GM18951 (cell line): ENCODE data around the gene PDZD2.

Experiments used
- POLR2A ChIP-seq: IDR thresholded peaks from 4 replicates; pipeline ENCODE4 v1.6.1; 2011; ENCODE audit warnings: mild to moderate bottlenecking; ENCODE audit not compliant: insufficient read length, insufficient read depth; ENCODE audit errors: extremely low read depth
- in situ Hi-C: fragments of 300-500 bp; cut with MboI; formaldehyde crosslinking; loops from one replicate; pipeline ENCODE4 v1.12.0; 2022; ENCODE audit warnings: low sequenced_read_pairs, mixed read lengths, inconsistent platforms; ENCODE audit not compliant: unreplicated experiment

PDZD2 gene

DNA sequence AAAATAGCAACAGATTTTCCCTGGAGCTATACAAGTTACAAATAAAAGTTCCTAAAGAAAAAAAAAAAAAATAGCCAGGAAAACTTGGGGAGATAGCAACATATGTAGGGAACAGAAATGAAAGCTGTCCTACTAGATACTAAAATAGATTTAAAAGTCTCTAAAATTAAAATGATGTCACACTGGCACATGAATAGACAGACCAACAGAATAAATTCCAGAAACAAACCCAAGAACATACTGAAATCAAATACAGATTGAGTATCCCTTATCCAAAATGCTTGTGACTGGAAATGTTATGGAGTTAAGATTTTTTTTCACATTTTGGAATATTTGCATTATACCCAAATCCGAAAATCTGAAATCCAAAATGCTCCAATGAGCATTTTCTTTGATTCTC lies 511.4 kb downstream of the PDZD2 start:
- in situ Hi-C loops, result no loop called here
- TF ChIP-seq POLR2A, result no peak

DNA sequence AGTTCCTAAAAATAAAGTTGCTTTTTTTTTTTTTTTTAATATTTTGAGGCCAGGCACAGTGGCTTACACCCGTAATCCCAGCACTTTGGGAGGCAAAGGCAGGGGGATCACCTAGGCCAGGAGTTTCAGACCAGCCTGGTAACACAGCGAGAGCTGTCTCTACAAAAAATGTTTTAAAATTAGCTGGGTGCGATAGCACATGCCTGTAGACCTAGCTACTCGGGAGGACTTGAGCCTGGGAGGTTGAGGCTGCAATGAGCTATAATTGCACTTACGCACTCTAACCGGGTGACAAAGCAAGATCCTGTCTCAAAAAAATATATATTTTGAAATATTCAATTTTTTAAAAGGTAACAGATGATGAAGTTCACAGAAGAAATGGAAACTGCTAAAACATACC lies 512.3 kb downstream of the PDZD2 start:
- in situ Hi-C loops, result no loop called here
- TF ChIP-seq POLR2A, result no peak

DNA sequence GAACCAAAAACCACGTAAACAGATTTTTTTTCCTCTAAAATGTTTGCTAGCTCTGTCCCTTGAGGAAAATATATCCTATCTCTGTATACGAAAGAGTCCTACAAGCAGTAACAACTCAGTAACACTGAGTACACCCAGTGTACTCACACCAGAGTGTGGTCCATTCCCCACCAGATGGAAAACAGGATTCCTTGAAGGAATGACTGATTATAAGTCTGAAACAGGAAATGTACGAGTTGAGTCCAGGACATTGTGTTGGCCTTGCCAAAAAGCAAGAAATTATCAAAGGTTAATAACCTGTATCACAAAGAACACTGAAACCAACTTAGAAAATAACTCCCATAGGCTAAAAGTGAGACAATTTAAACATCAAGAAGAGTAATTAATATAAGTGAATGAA lies 514.8 kb downstream of the PDZD2 start:
- no peak for TF ChIP-seq POLR2A
- in situ Hi-C loops, result no loop called here

DNA sequence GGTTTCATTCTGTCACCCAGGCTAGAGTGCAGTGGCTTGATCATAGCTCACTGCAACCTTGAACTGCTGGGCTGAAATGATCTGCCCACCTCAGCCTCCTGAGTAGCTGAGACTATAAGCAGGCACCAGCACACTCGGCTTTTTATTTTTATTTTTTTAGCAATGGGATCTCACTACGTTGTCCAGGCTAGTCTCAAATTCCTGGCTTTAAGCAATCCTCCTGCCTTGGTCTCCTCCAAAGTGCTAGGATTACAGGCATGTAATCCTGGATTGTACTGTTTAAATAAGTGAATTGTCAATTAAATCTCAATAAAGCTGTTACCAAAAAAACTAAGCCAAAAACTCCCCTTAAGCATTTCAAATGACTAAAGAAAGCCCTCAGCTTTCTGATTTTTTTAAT lies 516.3 kb downstream of the PDZD2 start:
- in situ Hi-C loops, result loop anchor here (5.0 kb wide), 1 partner anchor 43 kb away; no protein-coding TSS in a partner anchor
- TF ChIP-seq POLR2A, result no peak

DNA sequence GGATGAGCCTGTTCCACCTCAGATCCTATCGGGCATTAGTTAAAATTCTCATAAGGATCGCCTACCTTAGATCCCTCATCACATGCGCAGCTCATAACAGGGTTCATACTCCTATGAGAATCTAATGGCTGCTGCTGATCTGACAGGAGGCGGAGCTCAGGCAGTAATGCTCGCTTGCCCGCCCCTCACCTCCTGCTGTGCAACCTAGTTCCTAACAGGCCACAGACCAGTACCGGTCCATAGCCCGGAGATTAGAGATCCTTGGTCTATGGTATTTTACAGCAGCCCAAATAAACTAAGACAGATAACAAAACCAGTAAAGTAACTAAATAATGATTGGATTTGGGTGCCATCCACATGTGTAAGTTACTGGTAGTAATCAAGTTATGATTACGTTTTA lies 517.7 kb downstream of the PDZD2 start:
- TF ChIP-seq POLR2A, result no peak
- in situ Hi-C loops, result loop anchor here (5.0 kb wide), 1 partner anchor 44 kb away; no protein-coding TSS in a partner anchor

DNA sequence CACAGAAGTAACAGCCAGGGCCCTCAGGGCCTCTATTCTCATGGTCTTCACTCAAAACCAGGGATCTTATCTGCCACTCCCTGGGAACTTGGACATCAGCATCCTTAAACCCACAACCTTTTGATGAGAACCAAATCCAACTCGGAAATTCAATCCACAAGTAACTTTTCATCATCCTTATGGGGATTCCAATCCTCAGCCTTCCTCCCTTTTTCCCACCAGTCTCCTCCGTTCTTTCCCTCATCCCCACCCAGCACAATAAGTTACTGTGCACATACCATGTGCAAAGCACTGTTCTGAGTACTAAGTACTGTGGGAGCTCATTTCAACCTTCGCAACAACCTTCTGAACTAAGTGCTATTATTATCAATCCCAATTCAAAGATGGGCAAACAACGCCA lies 518.1 kb downstream of the PDZD2 start:
- TF ChIP-seq POLR2A, result no peak
- in situ Hi-C loops, result loop anchor here (5.0 kb wide), 1 partner anchor 45 kb away; no protein-coding TSS in a partner anchor

DNA sequence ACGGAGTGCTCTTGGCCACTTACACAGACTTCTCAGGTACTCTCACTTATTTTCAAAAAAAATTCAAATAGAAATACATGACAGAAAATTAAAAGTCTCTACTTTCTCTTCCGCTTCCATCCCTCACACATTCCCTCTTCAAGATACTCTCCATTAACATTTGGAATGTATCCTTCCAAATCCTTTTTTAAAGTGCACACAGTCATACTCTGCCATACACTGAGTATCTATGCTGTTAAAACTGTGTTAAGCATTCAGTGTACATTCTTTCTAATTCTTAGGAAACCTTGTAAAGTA lies 519.7 kb downstream of the PDZD2 start:
- in situ Hi-C loops, result loop anchor here (5.0 kb wide), 1 partner anchor 46 kb away; no protein-coding TSS in a partner anchor
- no peak for TF ChIP-seq POLR2A

DNA sequence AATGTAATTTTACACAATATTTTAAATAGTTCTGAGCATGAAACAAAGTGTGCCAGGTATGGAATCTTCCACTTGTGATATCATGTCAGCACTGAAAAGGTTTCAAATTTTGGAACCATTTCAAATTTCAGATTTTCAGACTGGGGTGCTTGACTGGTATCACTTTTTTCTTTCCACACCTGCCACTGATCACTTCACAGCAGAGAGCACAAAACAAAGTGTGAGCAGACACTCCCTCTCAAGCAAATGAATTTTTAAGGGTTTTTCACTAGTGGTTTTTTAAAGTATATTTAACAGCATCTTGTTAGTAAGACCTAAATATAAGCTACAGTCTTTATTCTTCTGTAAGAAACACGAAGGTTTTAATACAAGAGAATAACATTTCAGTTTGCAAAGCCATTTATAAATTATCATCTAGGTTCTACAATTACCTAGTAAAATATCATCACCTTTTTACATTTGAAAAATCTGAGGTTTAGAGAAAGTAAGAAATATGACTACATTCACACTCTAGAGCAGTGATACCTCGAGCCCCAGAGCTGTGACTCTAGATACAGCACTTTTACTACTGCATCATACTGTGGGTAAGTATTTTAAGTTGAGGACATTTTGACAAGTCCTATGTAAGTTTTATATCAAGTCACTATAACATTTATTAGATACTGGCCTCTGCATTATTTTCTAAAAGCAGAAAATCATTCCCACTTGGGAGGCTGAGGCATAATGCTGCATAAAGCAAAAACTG lies 520.6 kb downstream of the PDZD2 start:
- no peak for TF ChIP-seq POLR2A
- in situ Hi-C loops, result loop anchor here (5.0 kb wide), 1 partner anchor 47 kb away; no protein-coding TSS in a partner anchor

DNA sequence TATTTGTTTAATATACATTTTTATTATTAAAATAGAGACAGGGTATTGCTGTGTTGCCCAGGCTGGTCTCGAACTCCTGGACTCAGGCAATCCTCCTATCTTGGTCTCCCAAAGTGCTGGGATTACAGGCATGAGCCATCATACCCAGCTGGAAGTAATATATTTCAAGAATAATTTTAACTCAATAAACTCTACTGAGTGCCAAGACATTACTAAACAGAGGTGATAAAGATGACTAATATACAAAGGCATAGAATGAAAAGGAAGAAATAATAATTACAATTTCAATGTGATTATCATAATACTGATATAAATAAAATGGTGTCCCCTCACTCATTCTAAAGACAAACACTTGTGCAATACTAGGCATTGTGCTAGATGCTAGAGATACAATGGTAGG lies 521.3 kb downstream of the PDZD2 start:
- in situ Hi-C loops, result no loop called here
- no peak for TF ChIP-seq POLR2A
